Natural killer cell (primary cell): ENCODE data around the gene CHKA. TPM values are rescaled to one million over a fixed set of nuclear protein-coding genes. Genes with fewer than 3 reads are reported as not detected.

Experiments
- ATAC-seq, 3 donors: fragments of 150-1000 bp in 2 of 3; fragments of 200-7000 bp in 1 of 3; cut with Tn5 transposase; 1 replicate in 1 of 3; 2 replicates in 2 of 3; pipeline ENCODE4 v1.10.0; 2021; ENCODE audit warnings: mild to moderate bottlenecking in 2 of 3, moderate library complexity in 2 of 3
- DNase-seq, 2 donors: peaks; one replicate each; pipeline versions ENCODE4 v3.0.0 to v3.0.0-alpha.2; 2013 to 2021; ENCODE audit warnings: mixed read lengths in 1 of 2
- H3K27ac ChIP-seq: one replicate; pipeline ENCODE4 v1.5.1; 2013; ENCODE audit warnings: mild to moderate bottlenecking, low read length
- H3K27me3 ChIP-seq: one replicate; pipeline ENCODE4 v1.6.1; 2013; ENCODE audit warnings: low read length; ENCODE audit not compliant: control insufficient read depth, insufficient read depth
- H3K36me3 ChIP-seq: one replicate; pipeline ENCODE4 v1.6.1; 2013; ENCODE audit warnings: low read length; ENCODE audit not compliant: control insufficient read depth, insufficient read depth
- H3K4me1 ChIP-seq: one replicate; pipeline ENCODE4 v1.6.1; 2013; ENCODE audit warnings: low read length; ENCODE audit not compliant: control insufficient read depth, insufficient read depth
- H3K4me3 ChIP-seq: one replicate; pipeline ENCODE4 v1.5.1; 2013; ENCODE audit warnings: low read length
- H3K9me3 ChIP-seq: one replicate; pipeline ENCODE4 v1.6.1; 2013; ENCODE audit warnings: low read length; ENCODE audit not compliant: control insufficient read depth, insufficient read depth
- H3K27ac Mint-ChIP-seq, 2 donors: one replicate each; pipeline ENCODE4 v1.8.0; 2022; ENCODE audit warnings: mild to moderate bottlenecking in 2 of 2, mixed read lengths in 2 of 2, moderate library complexity in 1 of 2
- H3K27me3 Mint-ChIP-seq, 2 donors: one replicate each; pipeline ENCODE4 v1.8.0; 2022; ENCODE audit warnings: low read depth in 2 of 2, mixed read lengths in 2 of 2
- H3K36me3 Mint-ChIP-seq: one replicate; pipeline ENCODE4 v1.8.0; 2022; ENCODE audit warnings: mixed read lengths
- H3K4me1 Mint-ChIP-seq, 2 donors: one replicate each; pipeline ENCODE4 v1.8.0; 2022; ENCODE audit warnings: mixed read lengths in 2 of 2
- H3K4me3 Mint-ChIP-seq: one replicate; pipeline ENCODE4 v1.8.0; 2022; ENCODE audit warnings: mild to moderate bottlenecking, moderate library complexity, mixed read lengths
- H3K9me3 Mint-ChIP-seq, 2 donors: one replicate each; pipeline ENCODE4 v1.8.0; 2022; ENCODE audit warnings: mixed read lengths in 2 of 2
- CTCF ChIP-seq: fragments of 200-600 bp; IDR thresholded peaks from one replicate; pipeline ENCODE4 v1.8.0; 2022; ENCODE audit warnings: antibody characterized with exemption
- WGBS: methylation state at CpG from one replicate; pipeline ENCODE4 v1.1.7; 2013; ENCODE audit warnings: missing lambda C conversion rate; ENCODE audit not compliant: insufficient coverage; 5-methylcytosine and 5-hydroxymethylcytosine counted together
- intact Hi-C: fragments of 100-400 bp; cut with micrococcal nuclease; formaldehyde crosslinking; loops from one replicate; pipeline ENCODE4 v1.14.2; 2022
- total RNA-seq, 4 donors: library from RNA; stranded (reverse); fragments of 120-200 nt in 1 of 4; gene quantifications; one replicate each; pipeline versions ENCODE4 v1.2.3 to v1.2.4, GENCODE V29; 2013 to 2022

Gene CHKA
- 10 to 100 TPM; 15.8 to 24.6 (median 24.4) TPM for total RNA-seq
- 19.0 TPM for total RNA-seq (2013)

DNA sequence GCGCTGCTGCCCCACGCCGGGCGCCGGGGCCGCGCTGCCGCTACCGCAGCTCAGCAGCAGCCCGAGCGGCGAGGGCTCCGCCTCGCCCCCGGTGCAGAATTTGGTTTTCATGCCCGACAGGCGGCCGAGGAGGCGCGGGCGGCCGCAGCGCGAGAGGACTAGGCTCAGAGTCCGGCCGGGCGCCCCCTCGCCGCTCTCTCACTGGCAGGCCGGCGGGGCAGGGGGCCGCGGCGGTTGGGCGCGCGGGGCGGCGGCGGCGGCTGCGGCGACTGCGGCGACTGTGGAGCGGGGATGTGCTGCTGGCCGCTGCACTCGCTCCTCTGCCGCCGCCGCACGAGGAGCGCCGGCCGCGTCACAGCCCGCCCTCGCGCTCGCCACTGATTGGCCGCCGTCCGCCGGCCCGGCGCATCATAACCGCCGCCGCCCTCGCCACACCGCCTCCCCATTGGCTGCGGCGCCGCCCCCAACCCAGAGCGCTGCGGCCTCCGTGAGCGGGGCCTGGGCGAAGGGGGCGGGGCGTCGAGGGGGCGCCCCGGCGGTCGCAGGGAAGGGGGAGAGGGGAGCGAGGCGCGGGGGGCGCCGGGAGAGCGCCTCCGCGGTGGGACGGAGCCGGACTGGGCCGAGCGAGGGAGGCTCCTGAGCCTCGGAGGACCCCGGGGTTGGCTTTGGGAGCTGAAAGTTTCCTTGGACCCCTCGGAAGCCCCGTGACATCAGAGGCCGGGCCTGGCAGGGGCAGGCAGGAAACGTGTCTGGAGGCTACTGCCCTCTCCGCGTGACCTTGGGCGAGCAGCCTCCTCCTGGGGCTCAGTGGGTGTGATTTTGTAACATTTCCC is at the start of gene CHKA:
Gene CHKA (minus strand): TSS at position 322 of the 833 bp plus-strand sequence. CDS start 211 bp downstream, at position 111.
- peaks cover 5 to 18% of the 10 kb centered on the region in 2 donors for H3K4me1 Mint-ChIP-seq
- no peak for TF ChIP-seq CTCF
- Histone ChIP-seq H3K4me3 (peak within 1 kb of the TSS; percentile 62), H3K9me3 (no peaks in the 10 kb centered on the region), H3K27me3 (no peaks in the 10 kb centered on the region), H3K36me3 (no peaks in the 10 kb centered on the region), H3K4me1 (peaks cover 23% of the 10 kb centered on the region), H3K27ac (peak within 1 kb of the TSS; percentile 89)
- intact Hi-C loops, result loop anchor here (2.0 kb wide), 2 partner anchors 84 to 92 kb away; partner anchors contain the start of gene KMT5B
- H3K36me3 Mint-ChIP-seq, result no peaks in the 10 kb centered on the region
- no peaks in the 10 kb centered on the region for H3K9me3 Mint-ChIP-seq
- peak; percentile 86 to 92 (median 90) for ATAC-seq
- H3K27ac Mint-ChIP-seq, result peak within 1 kb of the TSS; percentile 72 to 85
- peak within 1 kb of the TSS; percentile 88 for H3K4me3 Mint-ChIP-seq
- DNase-seq, result peak; percentile 87 to 90
- under 1% methylated on average over 107 of the region's 107 CpGs for WGBS
- no peaks in the 10 kb centered on the region for H3K27me3 Mint-ChIP-seq

- no peak overlapping the region for H3K4me3 Mint-ChIP-seq
- DNase-seq, result no peak
- Histone ChIP-seq H3K4me3 (no peak overlapping the region), H3K9me3 (no peaks in the 10 kb centered on the region), H3K36me3 (peaks cover 86% of the 10 kb centered on the region), H3K27me3 (no peaks in the 10 kb centered on the region), H3K4me1 (no peaks in the 10 kb centered on the region), H3K27ac (no peak overlapping the region)
- no peaks in the 10 kb centered on the region for H3K9me3 Mint-ChIP-seq
- ATAC-seq, result no peak
- TF ChIP-seq CTCF, result no peak
- no peaks in the 10 kb centered on the region for H3K27me3 Mint-ChIP-seq
- H3K36me3 Mint-ChIP-seq, result peaks cover 22% of the 10 kb centered on the region
- no peak overlapping the region for H3K27ac Mint-ChIP-seq
- intact Hi-C loops, result no loop called here
- H3K4me1 Mint-ChIP-seq, result no peaks in the 10 kb centered on the region
Observed at GRCh38 chr11:68169442-68169841, 48.3 kb upstream of the CHKA start.

DNA sequence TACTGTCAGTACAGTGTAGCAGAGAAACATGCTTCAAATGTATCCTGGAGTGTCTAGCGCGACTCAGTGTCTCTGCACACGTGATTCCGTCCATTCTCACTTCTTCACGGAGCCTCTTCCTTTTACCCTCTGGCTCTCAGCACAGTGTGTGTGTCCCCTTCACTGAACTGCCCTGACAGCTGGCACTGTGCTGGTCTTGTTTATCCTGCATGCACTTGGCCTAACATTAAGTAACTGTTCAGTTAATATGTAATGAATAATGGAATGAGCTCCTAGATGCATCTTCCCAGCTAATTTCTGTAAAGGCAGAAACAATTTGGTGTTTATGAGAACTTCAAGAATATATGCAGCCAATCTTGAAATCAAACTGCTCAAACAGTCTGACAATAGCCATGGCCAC is 47.5 kb upstream of the CHKA start:
- ATAC-seq (no peak), DNase-seq (no peak)
- no peaks in the 10 kb centered on the region for H3K9me3 ChIP-seq
- peaks cover 86% of the 10 kb centered on the region for H3K36me3 ChIP-seq
- no peaks in the 10 kb centered on the region for H3K4me1 ChIP-seq
- no peak overlapping the region for H3K4me3 ChIP-seq
- intact Hi-C loops, result no loop called here
- Mint-ChIP-seq H3K4me3 (no peak overlapping the region), H3K9me3 (no peaks in the 10 kb centered on the region), H3K27me3 (no peaks in the 10 kb centered on the region), H3K36me3 (peaks cover 22% of the 10 kb centered on the region), H3K27ac (no peak overlapping the region), H3K4me1 (no peaks in the 10 kb centered on the region)
- H3K27me3 ChIP-seq, result no peaks in the 10 kb centered on the region
- TF ChIP-seq CTCF, result no peak
- 98% methylated on average over 5 of the region's 5 CpGs for WGBS
- H3K27ac ChIP-seq, result no peak overlapping the region
